Upper lobe of left lung (tissue), 4 donors: Measurements from ENCODE around the gene TRMT61A.

ENCODE experiments used
- POLR2A ChIP-seq, 4 donors: fragments of 450-650 bp; IDR thresholded peaks; one replicate each; pipeline ENCODE4 v1.5.1; 2016 to 2017; ENCODE audit warnings: antibody characterized with exemption in 4 of 4, mild to moderate bottlenecking in 2 of 4
- TF ChIP-seq, protein P1 (sequence below), 6 experiments: fragments of 450-650 bp in 4 of 6; fragments of 200-600 bp in 2 of 6; sonication (generic) in 2 of 6; IDR thresholded peaks; one replicate each; pipeline ENCODE4 v1.5.1; 2016 to 2019; ENCODE audit warnings: antibody characterized with exemption in 6 of 6

DNA sequence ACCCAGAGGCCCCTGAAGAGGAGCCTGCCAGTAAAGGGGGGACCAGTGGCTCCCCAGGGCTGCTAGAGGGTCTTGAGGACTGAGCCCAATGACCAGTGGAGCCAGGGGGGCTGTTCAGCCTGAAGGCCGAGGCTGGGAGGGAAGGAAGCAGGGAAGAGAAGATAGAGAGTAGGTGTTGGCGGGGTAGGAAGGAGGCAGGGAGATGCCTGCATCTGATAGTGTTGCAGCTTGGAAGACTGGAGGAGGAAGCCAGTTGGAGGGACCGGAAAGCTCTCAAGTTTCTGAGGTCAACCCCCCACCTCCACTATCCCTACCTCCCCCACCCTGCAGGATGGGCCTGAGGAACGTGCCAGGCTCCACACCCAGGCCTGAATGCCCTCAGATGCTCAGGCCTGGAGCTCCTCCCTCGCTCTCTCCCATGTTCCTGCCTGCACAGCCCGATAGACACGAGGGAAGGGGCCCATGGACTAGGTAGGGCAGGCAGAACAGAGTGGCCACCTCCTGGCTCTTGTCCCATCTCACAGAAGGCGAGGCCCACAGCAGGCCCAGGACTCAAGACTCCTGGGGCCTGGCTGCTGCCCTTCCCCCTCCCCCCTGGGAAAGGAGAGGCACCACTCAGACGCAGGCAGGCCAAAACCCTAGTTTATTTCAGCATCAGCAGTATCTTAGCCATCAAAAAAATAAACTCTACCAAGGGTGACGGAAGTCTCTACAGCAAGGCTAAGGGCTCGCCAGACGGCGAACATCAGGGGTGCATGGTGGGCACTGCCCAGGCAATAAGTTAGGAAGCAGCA is 9.8 kb upstream of the TRMT61A start:
- TF ChIP-seq, protein P1, sequence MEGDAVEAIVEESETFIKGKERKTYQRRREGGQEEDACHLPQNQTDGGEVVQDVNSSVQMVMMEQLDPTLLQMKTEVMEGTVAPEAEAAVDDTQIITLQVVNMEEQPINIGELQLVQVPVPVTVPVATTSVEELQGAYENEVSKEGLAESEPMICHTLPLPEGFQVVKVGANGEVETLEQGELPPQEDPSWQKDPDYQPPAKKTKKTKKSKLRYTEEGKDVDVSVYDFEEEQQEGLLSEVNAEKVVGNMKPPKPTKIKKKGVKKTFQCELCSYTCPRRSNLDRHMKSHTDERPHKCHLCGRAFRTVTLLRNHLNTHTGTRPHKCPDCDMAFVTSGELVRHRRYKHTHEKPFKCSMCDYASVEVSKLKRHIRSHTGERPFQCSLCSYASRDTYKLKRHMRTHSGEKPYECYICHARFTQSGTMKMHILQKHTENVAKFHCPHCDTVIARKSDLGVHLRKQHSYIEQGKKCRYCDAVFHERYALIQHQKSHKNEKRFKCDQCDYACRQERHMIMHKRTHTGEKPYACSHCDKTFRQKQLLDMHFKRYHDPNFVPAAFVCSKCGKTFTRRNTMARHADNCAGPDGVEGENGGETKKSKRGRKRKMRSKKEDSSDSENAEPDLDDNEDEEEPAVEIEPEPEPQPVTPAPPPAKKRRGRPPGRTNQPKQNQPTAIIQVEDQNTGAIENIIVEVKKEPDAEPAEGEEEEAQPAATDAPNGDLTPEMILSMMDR (IDR thresholded peaks at IDR 0.05): no peak
- TF ChIP-seq POLR2A (IDR thresholded peaks at IDR 0.05): no peak
